CD4-positive, alpha-beta T cell (primary cell): Measurements from ENCODE around the gene KCTD15. TPM values are rescaled to one million over a fixed set of nuclear protein-coding genes. Genes with fewer than 3 reads are reported as not detected.

Source experiments
- ATAC-seq: fragments of 200-7000 bp; cut with Tn5 transposase; one replicate; pipeline ENCODE4 v1.10.0; 2022; ENCODE audit warnings: mild to moderate bottlenecking; ENCODE audit not compliant: poor library complexity
- CTCF ChIA-PET: fragments of 350-600 bp; sonication (Branson Sonifier 250); formaldehyde crosslinking; loops from one replicate; lab custom pipeline; 2021; ENCODE audit warnings: antibody characterized with exemption, inconsistent platforms; lab: Charles Lee
- POLR2A ChIA-PET: fragments of 350-600 bp; sonication (Branson Sonifier 250); formaldehyde crosslinking; loops from one replicate; lab custom pipeline; 2021; ENCODE audit warnings: antibody characterized with exemption, inconsistent platforms; lab: Charles Lee
- DNase-seq, 14 experiments: peaks; one replicate each; pipeline ENCODE4 v3.0.0-alpha.2; 2013 to 2020; ENCODE audit warnings: mixed read lengths in 2 of 14
- H3K27ac ChIP-seq, 2 donors: one replicate each; pipeline versions ENCODE4 v1.5.1 to v1.7.0; 2013; ENCODE audit warnings: low read length in 2 of 2, low read depth in 1 of 2, mild to moderate bottlenecking in 1 of 2
- H3K27me3 ChIP-seq, 2 experiments: 1 replicate in 1 of 2; 2 replicates in 1 of 2; pipeline versions ENCODE4 v1.6.1 to v1.7.0; 2013; ENCODE audit warnings: low read length in 2 of 2, control low read depth in 1 of 2, mild to moderate bottlenecking in 1 of 2, moderate library complexity in 1 of 2; ENCODE audit not compliant: insufficient read depth in 2 of 2, control insufficient read depth in 1 of 2
- H3K36me3 ChIP-seq: one replicate; pipeline ENCODE4 v1.6.1; 2013; ENCODE audit warnings: low read length, control low read depth; ENCODE audit not compliant: insufficient read depth
- H3K4me1 ChIP-seq: one replicate; pipeline ENCODE4 v1.6.1; 2013; ENCODE audit warnings: low read length, control low read depth; ENCODE audit not compliant: insufficient read depth
- H3K4me3 ChIP-seq: one replicate; pipeline ENCODE4 v1.5.1; 2013; ENCODE audit warnings: mild to moderate bottlenecking, low read length, moderate library complexity
- H3K9me3 ChIP-seq, 2 experiments: 1 replicate in 1 of 2; 2 replicates in 1 of 2; pipeline versions ENCODE4 v1.6.1 to v1.7.0; 2013; ENCODE audit warnings: low read length in 2 of 2, mild to moderate bottlenecking in 2 of 2, control low read depth in 1 of 2, moderate library complexity in 1 of 2; ENCODE audit not compliant: control insufficient read depth in 1 of 2, insufficient read depth in 1 of 2
- H3K27ac Mint-ChIP-seq: one replicate; pipeline ENCODE4 v1.8.0; 2020; ENCODE audit warnings: mixed read lengths
- H3K27me3 Mint-ChIP-seq: one replicate; pipeline ENCODE4 v1.8.0; 2021; ENCODE audit warnings: mixed read lengths
- H3K36me3 Mint-ChIP-seq: one replicate; pipeline ENCODE4 v1.8.0; 2021; ENCODE audit warnings: low read depth, mixed read lengths
- H3K4me1 Mint-ChIP-seq: one replicate; pipeline ENCODE4 v1.8.0; 2021; ENCODE audit warnings: low read depth, mixed read lengths
- H3K4me3 Mint-ChIP-seq: one replicate; pipeline ENCODE4 v1.8.0; 2020; ENCODE audit warnings: mild to moderate bottlenecking, mixed read lengths
- H3K9me3 Mint-ChIP-seq: one replicate; pipeline ENCODE4 v1.8.0; 2020; ENCODE audit warnings: mixed read lengths
- CTCF ChIP-seq: fragments of 200-600 bp; IDR thresholded peaks from one replicate; pipeline ENCODE4 v1.8.0; 2022; ENCODE audit warnings: antibody characterized with exemption, mild to moderate bottlenecking
- intact Hi-C, 2 experiments: fragments of 100-400 bp; cut with DNase I in 1 of 2; cut with micrococcal nuclease in 1 of 2; formaldehyde crosslinking; loops; one replicate each; pipeline versions ENCODE4 v1.15.1 to v1.9.0; 2023 to 2025; cut with DNase I, micrococcal nuclease
- total RNA-seq, 174 experiments: library from RNA in 2 of 174; stranded (reverse) in 2 of 174; gene quantifications; one replicate each; pipeline ENCODE4 v1.2.3 and lab custom pipeline; 2021 to 2026

Gene KCTD15
- total RNA-seq, 2 experiments from 2014 or later, result 3.6 to 3.9 TPM

GRCh38 chr19:33844478-33844877 lies 47.8 kb downstream of the KCTD15 start:
- no peaks in the 10 kb centered on the region for H3K36me3 Mint-ChIP-seq
- TF ChIP-seq CTCF, result no peak
- ATAC-seq (no peak), DNase-seq (no peak)
- H3K27ac Mint-ChIP-seq, result no peak overlapping the region
- ChIA-PET POLR2A (no interaction called here), CTCF (interaction anchor here (0.7 kb wide), 1 partner anchor 67 kb away, joined by 3 read pairs; no protein-coding TSS in a partner anchor)
- Histone ChIP-seq H3K4me3 (no peak overlapping the region), H3K27me3 (peaks cover 4 to 15% of the 10 kb centered on the region in 2 experiments), H3K4me1 (no peaks in the 10 kb centered on the region), H3K9me3 (peaks cover 0 to 12% of the 10 kb centered on the region in 2 experiments), H3K36me3 (no peaks in the 10 kb centered on the region), H3K27ac (no peak overlapping the region)
- intact Hi-C loops, result no loop called here
- no peak overlapping the region for H3K4me3 Mint-ChIP-seq
- H3K4me1 Mint-ChIP-seq, result no peaks in the 10 kb centered on the region
- H3K9me3 Mint-ChIP-seq, result peaks cover 4% of the 10 kb centered on the region
- peaks cover 46% of the 10 kb centered on the region for H3K27me3 Mint-ChIP-seq

- H3K4me1 Mint-ChIP-seq, result no peaks in the 10 kb centered on the region
- peaks cover 9% of the 10 kb centered on the region for H3K9me3 Mint-ChIP-seq
- H3K4me3 Mint-ChIP-seq, result no peak overlapping the region
- H3K27me3 Mint-ChIP-seq, result peaks cover 44% of the 10 kb centered on the region
- Histone ChIP-seq H3K9me3 (peaks cover 5 to 19% of the 10 kb centered on the region in 2 experiments), H3K36me3 (no peaks in the 10 kb centered on the region), H3K27me3 (peaks cover 4 to 12% of the 10 kb centered on the region in 2 experiments), H3K4me3 (no peak overlapping the region), H3K4me1 (no peaks in the 10 kb centered on the region), H3K27ac (no peak overlapping the region)
- ChIA-PET POLR2A (no interaction called here), CTCF (no interaction called here)
- DNase-seq, result no peak
- no peak for TF ChIP-seq CTCF
- H3K36me3 Mint-ChIP-seq, result no peaks in the 10 kb centered on the region
- ATAC-seq, result no peak
- H3K27ac Mint-ChIP-seq, result no peak overlapping the region
- intact Hi-C loops, result no loop called here
These were observed 48.8 kb downstream of the KCTD15 start for GRCh38 chr19:33845498-33845897.

- H3K4me3 Mint-ChIP-seq, result no peak overlapping the region
- H3K36me3 Mint-ChIP-seq, result no peaks in the 10 kb centered on the region
- intact Hi-C loops, result no loop called here
- peaks cover 18% of the 10 kb centered on the region for H3K9me3 Mint-ChIP-seq
- Histone ChIP-seq H3K36me3 (no peaks in the 10 kb centered on the region), H3K9me3 (peaks cover 10 to 19% of the 10 kb centered on the region in 2 experiments), H3K4me1 (no peaks in the 10 kb centered on the region), H3K27me3 (no peaks in the 10 kb centered on the region), H3K4me3 (no peak overlapping the region), H3K27ac (no peak overlapping the region)
- no peaks in the 10 kb centered on the region for H3K4me1 Mint-ChIP-seq
- CTCF ChIA-PET, result no interaction called here
- TF ChIP-seq CTCF, result no peak
- no peak overlapping the region for H3K27ac Mint-ChIP-seq
- no peak for DNase-seq
- peaks cover 19% of the 10 kb centered on the region for H3K27me3 Mint-ChIP-seq
- POLR2A ChIA-PET, result no interaction called here
- ATAC-seq, result no peak
These were observed 53.0 kb downstream of the KCTD15 start for GRCh38 chr19:33849551-33850147.
